Endothelial cell of umbilical vein (primary cell): Measurements from ENCODE around the gene RAB43. TPM values are rescaled to one million over a fixed set of nuclear protein-coding genes. Genes with fewer than 3 reads are reported as not detected.
"Not testable (repeated sequence)": the region's sequence is repeated elsewhere in the genome, so short reads cannot be mapped to it uniquely, and the experiment has no call there.

Experiments
- BruUV-seq: library from RNA; stranded (reverse); fragments of 400-500 nt; replicated peaks from 2 replicates; lab custom pipeline; 2021; lab: Mats Ljungman, UMichigan
- CTCF ChIA-PET: fragments of 300-600, 350-600 bp; sonication (Branson Sonifier 250); formaldehyde crosslinking; loops from one replicate; lab custom pipeline; 2021; ENCODE audit warnings: antibody characterized with exemption, inconsistent platforms; lab: Charles Lee
- POLR2A ChIA-PET: fragments of 300-600, 350-600 bp; sonication (Branson Sonifier 250); formaldehyde crosslinking; loops from one replicate; lab custom pipeline; 2021; ENCODE audit warnings: antibody characterized with exemption, inconsistent platforms; lab: Charles Lee
- DNase-seq: peaks from one replicate; pipeline ENCODE4 v3.0.0-alpha.2; 2011; ENCODE audit warnings: low read depth, low spot score
- FAIRE-seq: peaks from 2 replicates; lab custom pipeline; 2011; peaks lifted over from hg19 to GRCh38; lab: Jason Lieb, UNC
- H2AFZ ChIP-seq: 2 replicates; pipeline ENCODE4 v1.6.0; 2012; ENCODE audit warnings: low read depth, low read length, control low read depth, inconsistent platforms
- H3K27ac ChIP-seq: 2 replicates; pipeline ENCODE4 v1.5.1; 2011; ENCODE audit warnings: low read depth, mild to moderate bottlenecking, control low read depth, low read length, moderate library complexity; ENCODE audit not compliant: insufficient read depth
- H3K27me3 ChIP-seq, 2 experiments: 2 replicates each; pipeline versions ENCODE4 v1.6.0 to v1.6.1; 2011; ENCODE audit warnings: low read length in 2 of 2, mixed read lengths in 1 of 2; ENCODE audit not compliant: control insufficient read depth in 2 of 2, insufficient read depth in 2 of 2
- H3K36me3 ChIP-seq, 2 experiments: 2 replicates in 1 of 2; 3 replicates in 1 of 2; pipeline ENCODE4 v1.5.1; 2011; ENCODE audit warnings: low read length in 2 of 2, mild to moderate bottlenecking in 1 of 2, moderate library complexity in 1 of 2; ENCODE audit not compliant: control insufficient read depth in 2 of 2, insufficient read depth in 2 of 2; ENCODE audit errors: extremely low read depth in 1 of 2
- H3K4me1 ChIP-seq: 3 replicates; pipeline ENCODE4 v1.5.1; 2011; ENCODE audit warnings: mild to moderate bottlenecking, low read length; ENCODE audit not compliant: control insufficient read depth, insufficient read depth; ENCODE audit errors: extremely low read depth
- H3K4me2 ChIP-seq: 2 replicates; pipeline ENCODE4 v1.6.1; 2011; ENCODE audit warnings: low read length, control low read depth, mixed read lengths; ENCODE audit not compliant: insufficient read depth
- H3K4me3 ChIP-seq, 3 experiments: fragments of 200-600 bp in 1 of 3; sonication (generic), shearing (Covaris generic) in 1 of 3; replicated peaks in 1 of 3; 2 replicates each; pipeline ENCODE4 v1.5.1; 2011 to 2016; ENCODE audit warnings: control low read depth in 3 of 3, low read length in 3 of 3, mild to moderate bottlenecking in 2 of 3, inconsistent platforms in 1 of 3, low read depth in 1 of 3, moderate library complexity in 1 of 3; ENCODE audit not compliant: insufficient read depth in 1 of 3
- H3K79me2 ChIP-seq: 2 replicates; pipeline ENCODE4 v1.6.0; 2012; ENCODE audit warnings: low read length, inconsistent platforms; ENCODE audit not compliant: control insufficient read depth, insufficient read depth
- H3K9ac ChIP-seq: replicated peaks from 2 replicates; pipeline ENCODE3; 2011; ENCODE audit warnings: low read length, control low read depth; ENCODE audit not compliant: insufficient read depth; ENCODE audit errors: extremely low read depth
- H3K9me1 ChIP-seq: replicated peaks from 3 replicates; pipeline ENCODE4 v1.6.0; 2011; ENCODE audit warnings: mild to moderate bottlenecking, low read length; ENCODE audit not compliant: control insufficient read depth, insufficient read depth; ENCODE audit errors: extremely low read depth
- H3K9me3 ChIP-seq: replicated peaks from 2 replicates; pipeline ENCODE4 v1.5.1; 2012; ENCODE audit warnings: low read length, inconsistent platforms; ENCODE audit not compliant: control insufficient read depth, insufficient read depth
- H4K20me1 ChIP-seq: replicated peaks from 2 replicates; pipeline ENCODE3; 2011; ENCODE audit warnings: mild to moderate bottlenecking, low read length; ENCODE audit not compliant: control insufficient read depth, insufficient read depth; ENCODE audit errors: extremely low read depth
- CTCF ChIP-seq, 2 donors: IDR thresholded peaks; 1 replicate in 1 of 2; 2 replicates in 1 of 2; pipeline ENCODE4 v1.5.1; 2011; ENCODE audit warnings: low read length in 2 of 2, mild to moderate bottlenecking in 2 of 2, moderate library complexity in 2 of 2, control low read depth in 1 of 2, inconsistent platforms in 1 of 2, low read depth in 1 of 2; ENCODE audit not compliant: insufficient read depth in 1 of 2; ENCODE audit errors: extremely low read depth in 1 of 2
- EZH2 ChIP-seq: IDR thresholded peaks from 2 replicates; pipeline ENCODE4 v1.6.1; 2012; ENCODE audit warnings: borderline replicate concordance, low read depth, mild to moderate bottlenecking, moderate library complexity, low read length, inconsistent platforms; ENCODE audit not compliant: severe bottlenecking
- FOS ChIP-seq: IDR thresholded peaks from 2 replicates; pipeline ENCODE4 v1.6.1; 2011; ENCODE audit warnings: mild to moderate bottlenecking, low read length, moderate library complexity, borderline replicate concordance; ENCODE audit not compliant: insufficient read depth
- GATA2 ChIP-seq: IDR thresholded peaks from 2 replicates; pipeline ENCODE4 v1.7.0; 2011; ENCODE audit warnings: low read depth, mild to moderate bottlenecking, moderate library complexity, mixed read lengths, low read length; ENCODE audit not compliant: insufficient read length, insufficient read depth
- JUN ChIP-seq: IDR thresholded peaks from 2 replicates; pipeline ENCODE4 v1.6.1; 2011; ENCODE audit warnings: borderline replicate concordance, low read depth; ENCODE audit not compliant: insufficient read length, insufficient read depth
- MYC ChIP-seq: IDR thresholded peaks from one replicate; pipeline ENCODE4 v1.6.1; 2011; ENCODE audit warnings: mild to moderate bottlenecking, low read depth, low read length
- POLR2A ChIP-seq: IDR thresholded peaks from 2 replicates; pipeline ENCODE4 v1.6.1; 2012; ENCODE audit warnings: low read depth, mild to moderate bottlenecking, control low read depth, low read length
- POLR2AphosphoS5 ChIP-seq: IDR thresholded peaks from 2 replicates; pipeline ENCODE4 v1.6.1; 2012; ENCODE audit warnings: low read depth, mild to moderate bottlenecking, control low read depth, low read length, moderate library complexity; ENCODE audit not compliant: insufficient read depth
- dilution Hi-C: fragments of 300-500 bp; cut with MboI; formaldehyde crosslinking; loops from one replicate; pipeline ENCODE4 v1.15.0; 2019; ENCODE audit warnings: low sequenced_read_pairs; ENCODE audit not compliant: extremely low pct_ligation_motif_present
- intact Hi-C: fragments of 100-400 bp; cut with micrococcal nuclease; formaldehyde crosslinking; loops from one replicate; pipeline ENCODE4 v1.10.0; 2022
- polyA plus RNA-seq, 4 experiments: library from polyadenylated mRNA; depleted of rRNA in 3 of 4; stranded (reverse) in 3 of 4; unstranded in 1 of 4; fragments of >200 nt; gene quantifications; 2 replicates each; pipeline versions ENCODE4 v1.2.1 to v1.2.3, GENCODE V29; 2011 to 2012; ENCODE audit warnings: missing spikeins in 1 of 4
- total RNA-seq: library from RNA; stranded (reverse); gene quantifications from 2 replicates; pipeline ENCODE4 v1.2.3, GENCODE V29; 2021
- TF ChIP-seq, protein P1 (sequence below): IDR thresholded peaks from 2 replicates; pipeline ENCODE4 v1.6.1; 2011; ENCODE audit not compliant: insufficient read depth, insufficient read length

Gene RAB43
- total and polyA plus RNA-seq, 2 donors (not counting 3 experiments of a cell fraction or from before 2014, with no cell fraction given) = 18.5 to 31.5 TPM

DNA sequence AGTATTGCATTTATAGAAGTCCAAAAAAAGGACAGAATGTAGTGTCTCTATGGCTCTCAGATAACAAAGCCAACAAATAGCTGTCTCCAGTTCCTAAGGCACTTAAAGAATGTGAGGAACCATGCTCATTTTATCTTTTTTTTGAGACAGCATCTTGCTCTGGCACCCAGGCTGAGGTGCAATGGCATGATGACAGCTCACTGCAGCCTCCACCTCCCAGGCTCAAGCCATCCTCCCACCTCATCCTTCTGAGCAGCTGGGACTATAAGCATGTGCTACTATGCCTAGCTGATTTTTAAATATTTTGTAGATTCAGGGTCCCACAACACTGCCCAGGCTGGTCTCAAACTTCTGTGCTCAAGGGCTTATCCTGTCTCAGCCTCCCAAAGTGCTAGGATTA is 23.2 kb upstream of the RAB43 start:
- POLR2A ChIA-PET = no interaction called here
- Histone ChIP-seq H3K9me3 (no peaks in the 10 kb centered on the region), H3K4me3 (no peak overlapping the region), H3K36me3 (peaks cover 3 to 8% of the 10 kb centered on the region in 2 experiments), H3K4me2 (no peak overlapping the region), H2AFZ (no peak overlapping the region), H3K4me1 (no peaks in the 10 kb centered on the region), H3K9ac (no peak overlapping the region), H4K20me1 (no peaks in the 10 kb centered on the region), H3K79me2 (no peaks in the 10 kb centered on the region), H3K9me1 (no peaks in the 10 kb centered on the region), H3K27ac (no peak overlapping the region), H3K27me3 (no peaks in the 10 kb centered on the region)
- intact Hi-C loops (no loop called here), dilution Hi-C loops (no loop called here)
- TF ChIP-seq JUN = no peak
- TF ChIP-seq, protein P1, sequence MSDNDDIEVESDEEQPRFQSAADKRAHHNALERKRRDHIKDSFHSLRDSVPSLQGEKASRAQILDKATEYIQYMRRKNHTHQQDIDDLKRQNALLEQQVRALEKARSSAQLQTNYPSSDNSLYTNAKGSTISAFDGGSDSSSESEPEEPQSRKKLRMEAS = no peak
- no peak for TF ChIP-seq POLR2AphosphoS5
- no peak for TF ChIP-seq EZH2
- TF ChIP-seq FOS = no peak
- TF ChIP-seq POLR2A = no peak
- TF ChIP-seq CTCF (IDR thresholded peaks at IDR 0.05; ENCODE audit: extremely low read depth in 1 of 2, insufficient read depth in 1 of 2, low read depth in 1 of 2, low read length in 2 of 2) = no peak
- no peak for TF ChIP-seq MYC
- TF ChIP-seq GATA2 = no peak
- FAIRE-seq = no peak
- DNase-seq = no peak
- CTCF ChIA-PET = interaction anchor here (1.6 to 6.9 kb wide), 2 partner anchors 101 to 174 kb away, joined by 4 to 32 read pairs; no protein-coding TSS in a partner anchor
- no TSS peak for BruUV-seq

- H3K36me3 ChIP-seq, H3K4me3 ChIP-seq, H3K27ac ChIP-seq, DNase-seq, H3K79me2 ChIP-seq, dilution Hi-C loops, FAIRE-seq, H3K4me2 ChIP-seq, H3K9me3 ChIP-seq, H4K20me1 ChIP-seq, BruUV-seq, intact Hi-C loops, H3K4me1 ChIP-seq, H3K9ac ChIP-seq, H2AFZ ChIP-seq, POLR2A ChIA-PET, H3K27me3 ChIP-seq, H3K9me1 ChIP-seq: not testable (repeated sequence)
- CTCF ChIA-PET = interaction anchor here (2.5 kb wide), 1 partner anchor 170 kb away, joined by 9 read pairs; no protein-coding TSS in a partner anchor
These were observed 19.4 kb upstream of the RAB43 start for GRCh38 chr3:129141011-129141410.
